A673 (cell line): Measurements from ENCODE around the gene SLC25A11.

Experiments
- CTCF ChIP-seq: fragments of 300-800, 200-600 bp; sonication (generic); conservative IDR thresholded peaks from 2 replicates; pipeline ENCODE4 v1.5.1; 2017; ENCODE audit warnings: low read depth, mild to moderate bottlenecking, antibody characterized with exemption, low read length, moderate library complexity, mixed read lengths
- EZH2 ChIP-seq: fragments of 200-600 bp; sonication (generic); IDR thresholded peaks from 2 replicates; pipeline ENCODE4 v1.6.1; 2017; ENCODE audit warnings: borderline replicate concordance, low read depth, mild to moderate bottlenecking, mixed read lengths, antibody characterized with exemption, low read length; ENCODE audit not compliant: poor library complexity, severe bottlenecking

GRCh38 chr17:4931963-4932362, 7.9 kb downstream of the SLC25A11 start, which contains the start of gene GP1BA:
- TF ChIP-seq CTCF (no peak), EZH2 (no peak)
